GM12875 (cell line): ENCODE results near the gene NAPG.
A peak's percentile ranks its signal among the peaks of the same experiment; 100 is the strongest.

Experiments
- H3K4me3 ChIP-seq: one replicate; pipeline ENCODE4 v1.5.1; 2011; ENCODE audit warnings: low read depth, low read length, control low read depth
- TF ChIP-seq, protein P1 (sequence below): IDR thresholded peaks from 2 replicates; pipeline ENCODE4 v1.5.1; 2011; ENCODE audit warnings: low read depth, mild to moderate bottlenecking, control low read depth, inconsistent platforms, low read length, moderate library complexity, borderline replicate concordance; ENCODE audit not compliant: insufficient read depth

Gene NAPG

DNA sequence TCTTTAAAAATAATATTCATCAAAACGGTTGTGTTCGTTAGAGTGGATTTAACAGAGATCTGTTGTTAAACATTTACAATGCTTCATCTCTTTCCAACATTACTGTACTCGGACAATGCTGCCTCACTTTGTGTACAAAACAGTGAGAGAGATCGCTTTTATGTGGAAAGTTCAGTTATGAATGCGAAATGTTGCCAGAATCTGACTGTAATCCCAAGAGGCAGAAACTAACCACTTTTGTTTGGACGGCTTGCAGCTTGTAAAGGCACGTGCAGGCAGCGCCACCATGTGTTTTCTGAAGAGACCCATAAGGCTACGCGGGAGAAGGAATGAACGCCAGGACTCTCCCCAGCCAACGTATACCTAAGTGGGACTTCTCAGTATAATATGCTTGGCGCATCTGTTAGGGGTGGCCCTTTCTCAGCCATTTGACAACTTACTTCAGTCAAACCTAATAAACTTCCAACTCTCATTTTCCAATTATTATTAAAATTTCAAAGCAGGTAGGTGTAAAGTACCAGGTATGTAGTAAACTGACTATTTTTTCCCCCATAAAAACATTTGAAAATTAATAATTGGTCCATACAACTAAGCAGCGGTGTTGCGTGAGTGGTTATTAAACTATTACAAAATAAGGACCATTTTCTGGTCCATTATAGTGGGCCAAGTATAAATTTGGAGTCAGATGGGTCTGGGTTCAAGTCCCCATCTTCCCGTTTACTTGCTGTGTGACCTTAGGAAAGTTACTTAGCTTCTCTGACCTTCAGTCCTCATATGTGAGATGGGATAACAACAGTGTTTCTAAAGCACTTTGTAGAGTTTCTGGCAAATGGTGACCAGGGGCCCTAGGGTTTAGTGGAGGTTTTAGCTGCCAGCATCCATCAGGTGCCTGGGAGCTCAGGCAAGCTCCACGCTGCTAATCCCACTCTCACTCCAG is 5.6 kb upstream of the NAPG start:
- H3K4me3 ChIP-seq = no peak overlapping the region
- TF ChIP-seq, protein P1, sequence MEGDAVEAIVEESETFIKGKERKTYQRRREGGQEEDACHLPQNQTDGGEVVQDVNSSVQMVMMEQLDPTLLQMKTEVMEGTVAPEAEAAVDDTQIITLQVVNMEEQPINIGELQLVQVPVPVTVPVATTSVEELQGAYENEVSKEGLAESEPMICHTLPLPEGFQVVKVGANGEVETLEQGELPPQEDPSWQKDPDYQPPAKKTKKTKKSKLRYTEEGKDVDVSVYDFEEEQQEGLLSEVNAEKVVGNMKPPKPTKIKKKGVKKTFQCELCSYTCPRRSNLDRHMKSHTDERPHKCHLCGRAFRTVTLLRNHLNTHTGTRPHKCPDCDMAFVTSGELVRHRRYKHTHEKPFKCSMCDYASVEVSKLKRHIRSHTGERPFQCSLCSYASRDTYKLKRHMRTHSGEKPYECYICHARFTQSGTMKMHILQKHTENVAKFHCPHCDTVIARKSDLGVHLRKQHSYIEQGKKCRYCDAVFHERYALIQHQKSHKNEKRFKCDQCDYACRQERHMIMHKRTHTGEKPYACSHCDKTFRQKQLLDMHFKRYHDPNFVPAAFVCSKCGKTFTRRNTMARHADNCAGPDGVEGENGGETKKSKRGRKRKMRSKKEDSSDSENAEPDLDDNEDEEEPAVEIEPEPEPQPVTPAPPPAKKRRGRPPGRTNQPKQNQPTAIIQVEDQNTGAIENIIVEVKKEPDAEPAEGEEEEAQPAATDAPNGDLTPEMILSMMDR = peak; percentile 80

GRCh38 chr18:10521566-10521965 is 4.3 kb upstream of the NAPG start:
- TF ChIP-seq, protein P1 = no peak

GRCh38 chr18:10522574-10522973 is 3.3 kb upstream of the NAPG start:
- no peak overlapping the region for H3K4me3 ChIP-seq
- TF ChIP-seq, protein P1 = no peak

More at GRCh38 chr18:10521566-10521965, 4.3 kb upstream of the NAPG start:
- H3K4me3 ChIP-seq = no peak overlapping the region

- H3K4me3 ChIP-seq = no peak overlapping the region
- TF ChIP-seq, protein P1 = no peak
Observed at GRCh38 chr18:10523544-10523943, 2.3 kb upstream of the NAPG start.

DNA sequence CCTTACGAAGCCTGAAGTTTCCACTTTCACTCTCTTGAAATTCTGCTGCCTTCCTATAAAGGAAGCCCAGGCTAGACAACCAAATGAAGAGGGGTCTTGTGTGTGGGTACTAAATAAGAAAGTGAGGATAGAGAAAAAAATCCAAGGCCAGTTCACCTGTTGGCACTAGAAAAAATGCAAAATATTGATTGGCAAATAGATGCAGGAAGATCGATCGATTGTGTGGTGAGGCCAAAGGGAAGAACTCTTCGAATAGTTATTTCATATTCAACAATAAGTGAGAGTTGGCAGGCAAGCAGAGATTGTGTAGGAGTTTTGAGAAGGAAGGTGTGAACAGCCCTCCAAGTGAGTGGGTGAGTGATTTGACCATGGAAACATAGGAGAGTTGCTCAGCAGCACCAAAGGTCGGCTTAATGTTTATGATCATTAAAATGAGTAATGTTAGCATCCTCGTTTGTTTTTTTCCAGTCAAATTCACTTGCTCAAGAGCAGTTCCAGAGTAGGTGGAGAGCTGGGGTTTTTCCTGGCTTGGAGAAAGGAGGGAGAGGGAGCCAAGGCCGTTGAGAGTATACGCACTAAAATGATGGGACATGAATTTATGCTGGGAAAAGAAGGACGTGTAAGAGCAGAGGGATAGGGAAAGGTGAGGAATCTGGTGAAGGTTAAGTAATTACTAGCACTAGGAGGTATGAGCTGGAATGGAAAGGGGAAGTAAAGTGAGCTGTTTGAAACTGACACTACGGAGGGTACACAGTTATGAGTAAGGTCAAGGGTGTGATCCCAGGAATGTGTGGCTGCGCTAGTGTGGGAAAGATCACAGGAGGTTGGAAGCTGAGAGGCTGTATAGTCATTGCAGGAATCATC is 1.1 kb upstream of the NAPG start:
- H3K4me3 ChIP-seq = peak overlapping the region; percentile 8
- TF ChIP-seq, protein P1 = no peak

- TF ChIP-seq, protein P1 = no peak
- H3K4me3 ChIP-seq = peak overlapping the region; percentile 8
Observed at GRCh38 chr18:10525371-10525691, 496 bp upstream of the NAPG start.

DNA sequence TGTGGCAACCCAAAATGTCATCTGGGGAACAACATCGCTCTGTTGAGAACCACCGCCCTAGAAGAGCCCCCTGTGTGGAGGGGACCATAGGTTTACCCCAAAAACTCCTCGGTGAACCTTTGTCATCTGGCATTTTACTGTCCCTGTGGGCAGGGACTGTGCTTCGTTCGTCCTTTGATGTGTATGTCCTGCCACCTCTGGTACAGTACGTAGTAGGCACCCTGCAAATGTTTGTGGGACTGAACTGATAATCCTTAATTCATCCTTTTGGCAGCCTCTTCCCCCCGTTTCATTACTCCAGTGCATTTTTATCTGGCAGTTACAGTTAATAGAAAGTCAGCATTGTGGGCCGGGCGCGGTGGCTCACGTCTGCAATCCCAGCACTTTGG is 728 bp downstream of the NAPG start:
- H3K4me3 ChIP-seq = peak overlapping the region; percentile 95
- TF ChIP-seq, protein P1 = no peak
